HepG2 (cell line): ENCODE measurements around the gene TMEM143. TPM values are rescaled to one million over a fixed set of nuclear protein-coding genes. Genes with fewer than 3 reads are reported as not detected.

Source experiments
- ARID4A ChIP-seq: sonication (generic); formaldehyde crosslinking; IDR thresholded peaks from 2 replicates; pipeline ENCODE4 v1.5.0; 2020; ENCODE audit warnings: mild to moderate bottlenecking, missing genetic modification reagents, borderline replicate concordance
- CHD2 ChIP-seq: IDR thresholded peaks from 2 replicates; pipeline ENCODE4 v1.6.1; 2011; ENCODE audit warnings: low read depth, low read length, improper control_type of control experiment
- CSRNP2 ChIP-seq: sonication (generic); formaldehyde crosslinking; conservative IDR thresholded peaks from 2 replicates; pipeline ENCODE4 v1.8.0; 2022; ENCODE audit warnings: low read depth, missing genetic modification reagents
- DZIP1 ChIP-seq: sonication (generic); formaldehyde crosslinking; IDR thresholded peaks from 2 replicates; pipeline ENCODE4 v1.5.0; 2020; ENCODE audit warnings: mild to moderate bottlenecking, missing genetic modification reagents
- FOXO1 ChIP-seq: sonication (generic); formaldehyde crosslinking; IDR thresholded peaks from 2 replicates; pipeline ENCODE4 v1.4.0; 2020; ENCODE audit warnings: missing genetic modification reagents
- HNF1A ChIP-seq, 2 experiments: sonication (generic) in 1 of 2; formaldehyde crosslinking in 1 of 2; IDR thresholded peaks; 2 replicates each; pipeline versions ENCODE4 v1.4.0 to v1.6.1; 2016 to 2020; ENCODE audit warnings: borderline replicate concordance in 1 of 2, low read depth in 1 of 2, mild to moderate bottlenecking in 1 of 2, missing genetic modification reagents in 1 of 2
- KDM5B ChIP-seq: sonication (generic); formaldehyde crosslinking; IDR thresholded peaks from 2 replicates; pipeline ENCODE4 v1.4.0; 2020; ENCODE audit warnings: missing genetic modification reagents, mild to moderate bottlenecking, borderline replicate concordance
- MYPOP ChIP-seq: sonication (generic); formaldehyde crosslinking; IDR thresholded peaks from 2 replicates; pipeline ENCODE4 v1.8.1; 2023; ENCODE audit warnings: mild to moderate bottlenecking, moderate library complexity, missing genetic modification reagents
- NFE2L2 ChIP-seq: fragments of 150-350 bp; IDR thresholded peaks from 2 replicates; pipeline ENCODE4 v1.6.1; 2014; ENCODE audit warnings: low read length
- SNAPC2 ChIP-seq: sonication (generic); formaldehyde crosslinking; IDR thresholded peaks from 2 replicates; pipeline ENCODE4 v1.8.1; 2022; ENCODE audit warnings: mild to moderate bottlenecking, missing genetic modification reagents
- THAP11 ChIP-seq: IDR thresholded peaks from 2 replicates; pipeline ENCODE4 v1.6.1; 2016; ENCODE audit warnings: missing biosample characterization, missing genetic modification reagents
- ZNF20 ChIP-seq: sonication (generic); formaldehyde crosslinking; IDR thresholded peaks from 2 replicates; pipeline ENCODE4 v1.4.0; 2020; ENCODE audit warnings: mild to moderate bottlenecking, moderate library complexity, missing genetic modification reagents
- polyA plus RNA-seq, 8 experiments: library from polyadenylated mRNA; depleted of rRNA in 3 of 8; stranded (reverse) in 7 of 8; unstranded in 1 of 8; fragments of >200 nt; fragmentation: Illumina TruSeq in 4 of 8; extraction: Trizol in 4 of 8; gene quantifications; 2 replicates each; pipeline versions ENCODE4 v1.2.1 to v1.2.3, GENCODE V29; 2011 to 2016; ENCODE audit warnings: low read depth in 4 of 8, missing spikeins in 1 of 8, mixed read lengths in 1 of 8; ENCODE audit not compliant: insufficient read depth in 1 of 8
- total RNA-seq, 5 experiments: library from RNA; depleted of rRNA; stranded (reverse); fragments of >200 nt; fragmentation: Illumina TruSeq; extraction: Trizol; gene quantifications; 2 replicates each; pipeline ENCODE4 v1.2.3, GENCODE V29; 2016; ENCODE audit warnings: low read depth in 1 of 5

The TMEM143 gene
- total and polyA plus RNA-seq, 2 of the 13 experiments (the other 11 are each of a cell fraction or from before 2014, with no cell fraction given) = 7.7 to 11.3 TPM

GRCh38 chr19:48362716-48363499 lies 832 bp downstream of the TMEM143 start (continued):
- no peak for TF ChIP-seq HNF1A (IDR thresholded peaks at IDR 0.05; ENCODE audit: low read depth)
- TF ChIP-seq HNF1A (CRISPR knock-in tag; IDR thresholded peaks at IDR 0.05; ENCODE audit: borderline replicate concordance) = 0 out of 2 replicates have a peak, but pooled peaks have one; percentile 26
- peak; percentile 57; the same call in 1 of the 2 replicates for TF ChIP-seq MYPOP
- 0 out of 2 replicates have a peak, but pooled peaks have one; percentile 2 for TF ChIP-seq ZNF20
- TF ChIP-seq ARID4A (CRISPR knock-in tag) = 0 out of 2 replicates have a peak, but pooled peaks have one; percentile 52
- peak; percentile 99 for TF ChIP-seq THAP11 (CRISPR knock-in tag)
- TF ChIP-seq DZIP1 (CRISPR knock-in tag) = peak; percentile 59; the same call in 1 of the 2 replicates
- no peak for TF ChIP-seq CSRNP2 (CRISPR knock-in tag)
- TF ChIP-seq KDM5B (CRISPR knock-in tag) = 0 out of 2 replicates have a peak, but pooled peaks have one; percentile 14
- peak; percentile 71 for TF ChIP-seq CHD2
- TF ChIP-seq SNAPC2 = 0 out of 2 replicates have a peak, but pooled peaks have one; percentile 19
- TF ChIP-seq NFE2L2 = peak; percentile 30; the same call in 1 of the 2 replicates
- no peak for TF ChIP-seq FOXO1 (CRISPR knock-in tag)
